HK-2 (cell line): Measurements from ENCODE around the gene BICD1.
"Not testable (repeated sequence)": the region's sequence is repeated elsewhere in the genome, so short reads cannot be mapped to it uniquely, and the experiment has no call there.

Experiments
- DNase-seq: peaks from one replicate; pipeline ENCODE4 v3.0.0-alpha.2; 2018; ENCODE audit not compliant: unreplicated experiment

The BICD1 gene

GRCh38 chr12:32106517-32107358 lies at the start of gene BICD1:
TSS of gene BICD1 (plus strand) at chr12:32106847. CDS start at chr12:32107332, 485 bp downstream.
- DNase-seq = peak; percentile 90

GRCh38 chr12:32061033-32061432 lies 45.6 kb upstream of the BICD1 start:
- no peak for DNase-seq

- no peak for DNase-seq
These were observed 43.8 kb upstream of the BICD1 start for GRCh38 chr12:32062881-32063280.

GRCh38 chr12:32063796-32064195 lies 42.9 kb upstream of the BICD1 start:
- no peak for DNase-seq

- no peak for DNase-seq
These were observed 40.4 kb upstream of the BICD1 start for GRCh38 chr12:32066206-32066605.

GRCh38 chr12:32069071-32069470 lies 37.6 kb upstream of the BICD1 start:
- no peak for DNase-seq

- no peak for DNase-seq
These were observed 36.9 kb upstream of the BICD1 start for GRCh38 chr12:32069731-32070130.

GRCh38 chr12:32070370-32070769 lies 36.3 kb upstream of the BICD1 start:
- no peak for DNase-seq

- no peak for DNase-seq
These were observed 34.5 kb upstream of the BICD1 start for GRCh38 chr12:32072102-32072501.

- DNase-seq = no peak
These were observed 32.2 kb upstream of the BICD1 start for GRCh38 chr12:32074432-32074831.

- DNase-seq = no peak
These were observed 29.7 kb upstream of the BICD1 start for GRCh38 chr12:32076941-32077340.

- DNase-seq = no peak
These were observed 26.2 kb upstream of the BICD1 start for GRCh38 chr12:32080435-32080834.

GRCh38 chr12:32083489-32083888 lies 23.2 kb upstream of the BICD1 start:
- DNase-seq = no peak

GRCh38 chr12:32084017-32084688 lies 22.5 kb upstream of the BICD1 start:
- no peak for DNase-seq

GRCh38 chr12:32084753-32085152 lies 21.9 kb upstream of the BICD1 start:
- no peak for DNase-seq

- DNase-seq = no peak
These were observed 19.3 kb upstream of the BICD1 start for GRCh38 chr12:32087306-32087705.

- DNase-seq = no peak
These were observed 17.5 kb upstream of the BICD1 start for GRCh38 chr12:32089156-32089555.

GRCh38 chr12:32089586-32089985 lies 17.1 kb upstream of the BICD1 start:
- no peak for DNase-seq

- DNase-seq = no peak
These were observed 15.0 kb upstream of the BICD1 start for GRCh38 chr12:32091696-32092095.

- DNase-seq = no peak
These were observed 8.5 kb upstream of the BICD1 start for GRCh38 chr12:32098112-32098511.

GRCh38 chr12:32099275-32099674 lies 7.4 kb upstream of the BICD1 start:
- DNase-seq = not testable (repeated sequence)

GRCh38 chr12:32100361-32100760 lies 6.3 kb upstream of the BICD1 start:
- no peak for DNase-seq

GRCh38 chr12:32100888-32101287 lies 5.8 kb upstream of the BICD1 start:
- no peak for DNase-seq
